SK-N-MC (cell line): ENCODE results near the gene DDX50.

Source experiments
- EZH2 ChIP-seq: fragments of 200-600 bp; sonication (generic); IDR thresholded peaks from one replicate; pipeline ENCODE4 v1.6.1; 2017; ENCODE audit warnings: antibody characterized with exemption
- FOXP2 ChIP-seq: optimal IDR thresholded peaks from 2 replicates; pipeline ENCODE3; 2011; ENCODE audit warnings: mild to moderate bottlenecking, moderate library complexity; ENCODE audit not compliant: insufficient read depth; ENCODE audit errors: extremely low read length, control extremely low read depth
- POLR2AphosphoS5 ChIP-seq: IDR thresholded peaks from 2 replicates; pipeline ENCODE4 v1.6.1; 2012; ENCODE audit warnings: mild to moderate bottlenecking, low read depth, low read length, borderline replicate concordance

DNA sequence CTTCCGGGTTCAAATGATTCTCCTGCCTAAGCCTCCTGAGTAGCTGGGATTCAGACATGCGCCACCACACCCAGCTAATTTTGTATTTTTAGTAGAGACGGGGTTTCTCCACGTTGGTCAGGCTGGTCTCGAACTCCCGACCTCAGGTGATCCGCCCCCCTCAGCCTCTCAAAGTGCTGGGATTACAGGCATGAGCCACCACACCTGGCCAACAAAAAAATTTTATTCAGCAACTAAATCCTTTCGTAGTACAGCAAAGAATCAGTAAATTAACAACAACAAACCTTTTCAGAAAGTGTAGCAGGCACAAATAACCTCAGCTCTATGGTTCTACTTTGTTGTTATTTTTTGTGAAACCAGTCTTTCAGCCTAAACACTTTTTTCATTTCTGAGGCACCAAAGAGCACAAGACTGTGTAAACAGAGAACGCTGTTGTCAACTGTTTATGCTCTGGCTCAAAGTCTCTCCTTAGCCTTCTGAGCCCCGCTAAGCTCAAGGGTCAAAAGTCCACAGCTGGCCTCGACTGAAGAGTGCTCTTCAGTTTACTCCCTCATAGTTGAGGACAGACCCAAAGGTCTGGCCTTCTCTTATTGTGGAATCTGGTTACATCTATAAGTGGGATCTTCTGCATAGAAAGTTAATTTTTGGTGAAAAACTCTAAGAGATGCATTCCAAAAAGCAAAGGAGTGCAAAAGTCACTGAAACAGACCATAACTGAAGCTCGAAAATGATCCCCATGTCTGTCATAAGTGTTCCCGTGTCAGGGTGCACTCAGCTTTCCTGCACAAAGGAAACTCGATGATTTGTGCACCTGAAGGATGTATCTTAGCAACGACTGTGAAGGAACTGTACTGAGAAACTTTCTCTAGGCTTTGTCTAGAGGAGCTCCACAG lies 24.6 kb upstream of the DDX50 start:
- no peak for TF ChIP-seq EZH2
- TF ChIP-seq POLR2AphosphoS5, result no peak
- TF ChIP-seq FOXP2, result no peak
